SJCRH30 (cell line): Measurements from ENCODE around the gene KRT80. TPM values are rescaled to one million over a fixed set of nuclear protein-coding genes. Genes with fewer than 3 reads are reported as not detected.

Experiments used
- DNase-seq, 2 experiments: peaks; one replicate each; pipeline ENCODE4 v3.0.0-alpha.2; 2015 to 2020
- H3K27ac ChIP-seq: fragments of 250-450 bp; sonication (Bioruptor Pico); 2 replicates; pipeline ENCODE4 v1.5.1; 2020; ENCODE audit warnings: mild to moderate bottlenecking, moderate library complexity
- H3K27me3 ChIP-seq: fragments of 250-450 bp; sonication (Bioruptor Pico); 2 replicates; pipeline ENCODE4 v1.5.1; 2020; ENCODE audit warnings: mild to moderate bottlenecking, moderate library complexity
- H3K36me3 ChIP-seq: fragments of 250-450 bp; sonication (Bioruptor Pico); 2 replicates; pipeline ENCODE4 v1.5.1; 2020; ENCODE audit warnings: mild to moderate bottlenecking, moderate library complexity
- H3K4me1 ChIP-seq: fragments of 250-450 bp; sonication (Bioruptor Pico); 2 replicates; pipeline ENCODE4 v1.5.1; 2020; ENCODE audit warnings: mild to moderate bottlenecking, moderate library complexity
- H3K4me3 ChIP-seq: fragments of 250-450 bp; sonication (Bioruptor Pico); 2 replicates; pipeline ENCODE4 v1.5.1; 2020; ENCODE audit warnings: mild to moderate bottlenecking, moderate library complexity
- H3K9me3 ChIP-seq: fragments of 250-450 bp; sonication (Bioruptor Pico); replicated peaks from 2 replicates; pipeline ENCODE4 v1.5.1; 2020; ENCODE audit warnings: mild to moderate bottlenecking, moderate library complexity
- total RNA-seq: library from RNA; depleted of rRNA; stranded (reverse); fragments of >200 nt; shearing (Covaris generic); gene quantifications from 2 replicates; pipeline ENCODE4 v1.2.3, GENCODE V29; 2014

KRT80 gene
- total RNA-seq, 1 experiment from 2014 or later = 45.7 TPM

- no peaks in the 10 kb centered on the region for H3K9me3 ChIP-seq
- no peak overlapping the region for H3K4me3 ChIP-seq
- peaks cover 9% of the 10 kb centered on the region; the same call in 1 of the 2 replicates for H3K27me3 ChIP-seq
- H3K36me3 ChIP-seq = no peaks in the 10 kb centered on the region
- no peak overlapping the region for H3K27ac ChIP-seq
- H3K4me1 ChIP-seq = peaks cover 30% of the 10 kb centered on the region
- DNase-seq = no peak
These were observed 47.1 kb downstream of the KRT80 start for GRCh38 chr12:52144512-52145227.

DNA sequence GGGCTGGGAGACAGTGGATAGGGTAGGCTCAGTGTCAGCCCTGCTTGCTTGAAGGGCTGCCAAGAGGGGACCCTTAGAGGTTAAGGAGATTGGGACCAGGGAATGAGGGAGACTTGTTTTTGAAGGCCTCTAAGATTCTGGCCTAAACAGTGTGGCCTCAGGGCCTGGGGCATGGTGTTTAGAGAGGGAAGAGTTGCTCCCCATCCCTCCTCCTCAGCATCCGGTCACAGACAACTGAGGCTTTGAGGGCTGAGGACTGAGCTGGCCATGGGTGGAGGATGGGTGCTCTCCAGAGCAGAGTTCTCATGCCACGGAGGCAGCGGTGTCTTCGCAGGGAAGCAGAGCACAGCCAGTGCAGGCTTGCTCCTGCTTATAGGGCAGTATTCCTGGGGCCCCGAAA, 49.4 kb downstream of the KRT80 start:
- Histone ChIP-seq H3K27me3 (peaks cover 20% of the 10 kb centered on the region; the same call in 1 of the 2 replicates), H3K27ac (no peak overlapping the region), H3K4me1 (peaks cover 20% of the 10 kb centered on the region), H3K9me3 (no peaks in the 10 kb centered on the region), H3K36me3 (no peaks in the 10 kb centered on the region), H3K4me3 (no peak overlapping the region)
- DNase-seq = no peak

DNA sequence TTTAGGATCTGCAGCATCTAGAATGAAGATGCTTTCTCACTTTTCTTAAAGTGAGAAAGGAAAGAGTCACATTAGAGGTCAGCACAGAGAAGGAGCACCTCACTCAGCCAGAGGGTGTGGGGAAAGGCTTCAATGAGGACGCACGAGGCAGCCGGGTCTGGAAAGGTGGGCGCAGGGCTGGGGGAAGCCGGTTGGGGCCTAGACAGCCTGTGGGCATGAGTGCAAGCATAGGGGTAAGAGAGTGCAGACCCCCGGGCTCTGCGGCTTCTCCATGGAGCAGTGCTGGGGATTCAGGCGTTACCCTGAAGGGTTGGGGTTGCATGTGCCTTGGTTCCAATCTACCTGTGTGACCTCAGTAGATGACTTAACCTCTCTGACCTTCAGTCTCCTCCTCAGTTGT, 49.9 kb downstream of the KRT80 start:
- H3K27me3 ChIP-seq = peaks cover 21% of the 10 kb centered on the region; the same call in 1 of the 2 replicates
- H3K4me1 ChIP-seq = peaks cover 15% of the 10 kb centered on the region

GRCh38 chr12:52141306-52141705, 50.5 kb downstream of the KRT80 start:
- no peaks in the 10 kb centered on the region for H3K36me3 ChIP-seq
- DNase-seq = no peak

More for the DNA sequence above, 49.9 kb downstream of the KRT80 start:
- DNase-seq = no peak
- no peak overlapping the region for H3K4me3 ChIP-seq
- no peaks in the 10 kb centered on the region for H3K36me3 ChIP-seq
- no peaks in the 10 kb centered on the region for H3K9me3 ChIP-seq
- H3K27ac ChIP-seq = no peak overlapping the region

DNA sequence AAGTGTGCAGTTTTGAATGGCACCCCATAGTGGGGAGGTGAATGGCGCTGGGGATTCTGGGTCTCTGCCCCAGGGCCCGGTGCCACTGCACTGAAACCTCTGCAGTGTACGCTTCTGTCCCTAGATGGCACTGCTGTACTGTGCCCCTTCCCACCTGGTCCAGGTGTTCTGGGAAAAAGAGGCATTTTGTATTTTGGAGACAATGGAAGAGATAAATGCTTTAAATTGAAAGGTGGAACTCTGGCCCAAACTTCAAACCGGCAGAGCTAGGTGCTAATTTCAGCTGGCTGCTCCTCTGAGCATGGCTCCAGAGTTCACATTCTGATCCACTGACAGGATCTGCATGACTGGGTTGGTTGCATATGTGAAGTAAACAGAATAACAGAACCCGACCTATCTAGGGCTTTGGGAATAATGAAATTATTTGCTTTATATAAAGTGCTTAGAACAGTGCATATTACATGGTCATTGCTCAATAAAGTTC, 52.2 kb downstream of the KRT80 start:
- Histone ChIP-seq H3K4me3 (no peak overlapping the region), H3K36me3 (no peaks in the 10 kb centered on the region), H3K4me1 (peaks cover 6% of the 10 kb centered on the region; the same call in 1 of the 2 replicates), H3K27ac (no peak overlapping the region), H3K27me3 (peaks cover 21% of the 10 kb centered on the region; the same call in 1 of the 2 replicates), H3K9me3 (no peaks in the 10 kb centered on the region)
- DNase-seq = peak in 1 of 2 experiments; percentile 60

More at GRCh38 chr12:52141306-52141705, 50.5 kb downstream of the KRT80 start:
- no peak overlapping the region for H3K27ac ChIP-seq
- H3K4me1 ChIP-seq = peaks cover 9% of the 10 kb centered on the region; the same call in 1 of the 2 replicates
- H3K4me3 ChIP-seq = no peak overlapping the region
- no peaks in the 10 kb centered on the region for H3K9me3 ChIP-seq
- H3K27me3 ChIP-seq = peaks cover 21% of the 10 kb centered on the region; the same call in 1 of the 2 replicates

- H3K27me3 ChIP-seq = peaks cover 21% of the 10 kb centered on the region; the same call in 1 of the 2 replicates
- no peak overlapping the region for H3K4me3 ChIP-seq
- peaks cover 5% of the 10 kb centered on the region; the same call in 1 of the 2 replicates for H3K4me1 ChIP-seq
- H3K9me3 ChIP-seq = no peaks in the 10 kb centered on the region
- no peaks in the 10 kb centered on the region for H3K36me3 ChIP-seq
- no peak for DNase-seq
- no peak overlapping the region for H3K27ac ChIP-seq
These were observed 52.7 kb downstream of the KRT80 start for GRCh38 chr12:52139147-52139546.

- Histone ChIP-seq H3K9me3 (no peaks in the 10 kb centered on the region), H3K36me3 (no peaks in the 10 kb centered on the region), H3K4me1 (no peaks in the 10 kb centered on the region), H3K4me3 (no peak overlapping the region), H3K27ac (no peak overlapping the region), H3K27me3 (peaks cover 23% of the 10 kb centered on the region; the same call in 1 of the 2 replicates)
- no peak for DNase-seq
These were observed 54.1 kb downstream of the KRT80 start for GRCh38 chr12:52137746-52138145.

- no peak overlapping the region for H3K4me3 ChIP-seq
- DNase-seq = no peak
- H3K27ac ChIP-seq = no peak overlapping the region
- H3K9me3 ChIP-seq = no peaks in the 10 kb centered on the region
- no peaks in the 10 kb centered on the region for H3K36me3 ChIP-seq
- H3K27me3 ChIP-seq = peaks cover 10% of the 10 kb centered on the region; the same call in 1 of the 2 replicates
- no peaks in the 10 kb centered on the region for H3K4me1 ChIP-seq
These were observed 59.1 kb downstream of the KRT80 start for GRCh38 chr12:52132754-52133161.

GRCh38 chr12:52130711-52131110, 61.1 kb downstream of the KRT80 start:
- H3K9me3 ChIP-seq = no peaks in the 10 kb centered on the region
- no peak for DNase-seq
- H3K4me1 ChIP-seq = peaks cover 11% of the 10 kb centered on the region; the same call in 1 of the 2 replicates
- no peaks in the 10 kb centered on the region for H3K36me3 ChIP-seq
- no peak overlapping the region for H3K27ac ChIP-seq
- H3K27me3 ChIP-seq = peaks cover 8% of the 10 kb centered on the region
- H3K4me3 ChIP-seq = no peak overlapping the region

GRCh38 chr12:52127683-52128450, 63.9 kb downstream of the KRT80 start:
- Histone ChIP-seq H3K27me3 (peaks cover 20% of the 10 kb centered on the region), H3K36me3 (no peaks in the 10 kb centered on the region), H3K27ac (no peak overlapping the region), H3K4me1 (peaks cover 14% of the 10 kb centered on the region; the same call in 1 of the 2 replicates), H3K4me3 (no peak overlapping the region), H3K9me3 (no peaks in the 10 kb centered on the region)
- DNase-seq = no peak

DNA sequence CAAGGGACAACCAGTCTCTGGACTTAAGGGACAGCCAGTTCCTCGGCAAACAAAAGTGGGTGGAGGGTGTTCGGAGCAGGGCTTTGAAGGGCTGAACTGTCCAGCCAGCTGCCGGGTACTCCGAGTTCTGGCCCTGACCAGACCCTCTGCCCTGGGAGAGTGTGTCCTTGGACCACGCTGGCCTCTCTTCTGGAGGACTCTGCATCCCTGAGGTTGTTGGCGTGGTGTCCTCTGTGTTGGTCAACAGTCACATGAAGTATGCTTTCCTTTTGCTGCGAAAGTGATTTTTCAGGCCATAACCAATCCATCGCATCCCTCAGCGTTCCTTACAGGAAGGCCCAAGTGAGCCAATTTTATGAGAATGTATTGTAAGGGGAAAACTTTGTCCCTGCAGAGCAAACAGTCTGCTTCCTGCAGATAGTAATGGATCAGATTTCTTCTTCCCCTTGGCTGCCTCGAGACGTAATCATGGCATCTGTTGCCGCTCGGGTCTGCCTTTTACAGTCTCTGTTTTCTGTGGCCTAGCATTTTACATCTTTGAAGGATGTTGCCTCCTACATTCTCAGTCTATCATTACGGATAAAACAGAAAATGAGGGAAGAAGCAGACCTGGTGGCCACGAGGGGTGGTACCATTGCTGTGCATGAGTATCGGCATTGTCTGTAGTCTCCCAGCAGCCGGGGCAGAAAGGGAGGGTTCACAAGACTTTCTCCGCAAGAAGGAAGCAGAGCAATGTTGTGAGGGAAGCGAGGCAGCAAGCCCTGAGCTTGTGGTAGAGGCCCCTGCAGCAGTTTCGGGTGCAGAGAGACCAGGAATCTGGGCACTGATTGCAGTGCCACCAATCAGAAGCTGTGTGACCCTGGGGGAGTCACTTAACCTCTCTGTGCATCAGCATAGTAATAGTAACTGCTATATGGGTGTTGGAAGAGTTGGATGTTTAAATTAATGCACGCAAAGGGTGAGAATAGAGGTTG, 64.9 kb downstream of the KRT80 start:
- peaks cover 14% of the 10 kb centered on the region; the same call in 1 of the 2 replicates for H3K4me1 ChIP-seq
- no peak for DNase-seq
- no peaks in the 10 kb centered on the region for H3K36me3 ChIP-seq
- H3K27ac ChIP-seq = no peak overlapping the region
- no peak overlapping the region for H3K4me3 ChIP-seq
- H3K27me3 ChIP-seq = peaks cover 18% of the 10 kb centered on the region
- H3K9me3 ChIP-seq = no peaks in the 10 kb centered on the region

DNA sequence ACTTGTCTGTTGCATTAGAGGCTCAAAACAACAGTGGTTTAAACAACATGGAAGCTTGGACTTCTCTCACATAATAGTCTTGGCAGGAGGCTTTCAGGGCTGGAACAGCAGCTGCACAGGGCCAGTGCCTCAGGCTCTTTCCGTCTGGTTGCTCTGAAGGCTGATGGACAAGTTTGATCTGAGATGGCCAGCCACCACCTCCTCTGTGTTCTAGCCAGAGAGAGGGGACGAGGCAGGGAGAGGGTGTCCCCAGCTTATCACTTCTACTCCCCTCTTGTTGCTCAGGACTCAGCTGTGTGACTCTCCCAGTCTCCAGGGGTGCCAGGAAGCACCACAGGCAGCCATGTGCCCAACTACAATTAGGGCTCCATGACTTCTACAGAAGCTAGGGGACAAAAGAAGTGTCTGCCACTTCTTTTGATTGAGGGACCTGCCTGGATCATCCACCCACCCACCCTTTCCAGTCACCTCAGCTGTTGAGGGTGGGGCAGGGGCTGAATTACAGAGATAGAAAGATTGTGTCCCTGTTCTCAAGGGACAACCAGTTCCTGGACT, 65.7 kb downstream of the KRT80 start:
- Histone ChIP-seq H3K4me1 (peaks cover 14% of the 10 kb centered on the region; the same call in 1 of the 2 replicates), H3K36me3 (no peaks in the 10 kb centered on the region), H3K4me3 (no peak overlapping the region), H3K27ac (no peak overlapping the region), H3K27me3 (peaks cover 15% of the 10 kb centered on the region), H3K9me3 (no peaks in the 10 kb centered on the region)
- peak in 1 of 2 experiments; percentile 46 for DNase-seq

DNA sequence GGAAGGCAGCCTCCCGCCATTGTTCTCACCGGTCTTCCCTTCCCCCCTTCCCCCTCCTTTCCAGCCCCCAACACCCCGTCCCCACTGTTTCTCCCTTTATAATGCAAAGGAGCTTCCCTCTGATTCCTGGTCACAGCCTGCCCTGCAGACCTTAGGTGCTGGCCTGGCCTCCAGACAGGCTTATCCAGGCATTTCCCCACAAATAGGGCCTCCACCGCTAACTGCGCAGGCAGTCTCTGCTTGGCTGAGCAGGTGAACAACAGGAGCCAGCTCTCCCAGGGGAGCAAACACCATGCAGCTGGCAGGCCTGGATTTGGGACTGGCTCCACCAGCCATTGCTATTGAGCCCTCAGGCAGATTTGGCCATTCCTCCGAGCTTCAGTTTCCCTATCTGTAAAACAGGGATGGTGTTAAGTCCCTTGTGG, 66.3 kb downstream of the KRT80 start:
- Histone ChIP-seq H3K9me3 (no peaks in the 10 kb centered on the region), H3K27ac (no peak overlapping the region)
- DNase-seq = peak; percentile 54 to 61

More for the DNA sequence above, 66.3 kb downstream of the KRT80 start:
- H3K4me1 ChIP-seq = peaks cover 14% of the 10 kb centered on the region; the same call in 1 of the 2 replicates
- peaks cover 15% of the 10 kb centered on the region for H3K27me3 ChIP-seq
- no peaks in the 10 kb centered on the region for H3K36me3 ChIP-seq
- no peak overlapping the region for H3K4me3 ChIP-seq
